GM12872 (cell line): Measurements from ENCODE around the gene GNAS-AS1.

Experiments
- CTCF ChIP-seq: IDR thresholded peaks from 3 replicates; pipeline ENCODE4 v1.5.1; 2011; ENCODE audit warnings: low read depth, mild to moderate bottlenecking, low read length, moderate library complexity; ENCODE audit not compliant: insufficient read depth

Gene GNAS-AS1

GRCh38 chr20:58817748-58818147 lies 33.0 kb downstream of the GNAS-AS1 start:
- TF ChIP-seq CTCF = no peak

- TF ChIP-seq CTCF = no peak
Observed at GRCh38 chr20:58816957-58817651, 33.6 kb downstream of the GNAS-AS1 start.

GRCh38 chr20:58816051-58816450 lies 34.7 kb downstream of the GNAS-AS1 start:
- TF ChIP-seq CTCF = no peak

- no peak for TF ChIP-seq CTCF
Observed at GRCh38 chr20:58815448-58815847, 35.3 kb downstream of the GNAS-AS1 start.

GRCh38 chr20:58813369-58813768 lies 37.3 kb downstream of the GNAS-AS1 start:
- no peak for TF ChIP-seq CTCF

GRCh38 chr20:58811334-58811733 lies 39.4 kb downstream of the GNAS-AS1 start:
- TF ChIP-seq CTCF = no peak

GRCh38 chr20:58810879-58811250 lies 39.8 kb downstream of the GNAS-AS1 start:
- no peak for TF ChIP-seq CTCF
